HepG2 (cell line): ENCODE measurements around the gene STXBP2. TPM values are rescaled to one million over a fixed set of nuclear protein-coding genes. Genes with fewer than 3 reads are reported as not detected.

Experiments used
- BRF2 ChIP-seq: sonication (generic); formaldehyde crosslinking; IDR thresholded peaks from 2 replicates; pipeline ENCODE4 v1.8.1; 2022; ENCODE audit warnings: mild to moderate bottlenecking, missing genetic modification reagents
- CBX5 ChIP-seq: sonication (generic); formaldehyde crosslinking; IDR thresholded peaks from 2 replicates; pipeline ENCODE4 v1.4.0; 2020; ENCODE audit warnings: missing genetic modification reagents, borderline replicate concordance
- CENPT ChIP-seq: sonication (generic); formaldehyde crosslinking; IDR thresholded peaks from 2 replicates; pipeline ENCODE4 v1.8.0; 2022; ENCODE audit warnings: low read depth, mild to moderate bottlenecking, moderate library complexity, missing genetic modification reagents
- EP300 ChIP-seq, 3 experiments: sonication (generic) in 1 of 3; formaldehyde crosslinking in 1 of 3; IDR thresholded peaks; 2 replicates each; pipeline versions ENCODE4 v1.5.1 to v1.6.1; 2011 to 2020; ENCODE audit warnings: low read depth in 2 of 3, low read length in 2 of 3, borderline replicate concordance in 1 of 3, improper control_type of control experiment in 1 of 3, mild to moderate bottlenecking in 1 of 3, missing genetic modification reagents in 1 of 3, moderate library complexity in 1 of 3
- ETV6 ChIP-seq: sonication (generic); formaldehyde crosslinking; conservative IDR thresholded peaks from 2 replicates; pipeline ENCODE4 v1.4.0; 2020; ENCODE audit warnings: missing genetic modification reagents
- GTF3A ChIP-seq: sonication (generic); formaldehyde crosslinking; conservative IDR thresholded peaks from 2 replicates; pipeline ENCODE4 v1.4.0; 2020; ENCODE audit warnings: mild to moderate bottlenecking, missing genetic modification reagents
- HNRNPUL1 ChIP-seq: fragments of 200-400 bp; formaldehyde crosslinking; IDR thresholded peaks from 2 replicates; pipeline ENCODE4 v1.6.1; 2017; ENCODE audit warnings: low read depth, mild to moderate bottlenecking, low read length, moderate library complexity
- MAFG ChIP-seq: sonication (generic); formaldehyde crosslinking; IDR thresholded peaks from 2 replicates; pipeline ENCODE4 v1.5.1; 2020; ENCODE audit warnings: mild to moderate bottlenecking, missing genetic modification reagents
- MBD4 ChIP-seq: IDR thresholded peaks from 2 replicates; pipeline ENCODE4 v1.6.1; 2012; ENCODE audit warnings: low read length, inconsistent platforms, borderline replicate concordance
- PHF8 ChIP-seq: sonication (generic); formaldehyde crosslinking; IDR thresholded peaks from 2 replicates; pipeline ENCODE4 v1.5.0; 2020; ENCODE audit warnings: missing genetic modification reagents
- SAP130 ChIP-seq: IDR thresholded peaks from 2 replicates; pipeline ENCODE4 v1.6.1; 2016; ENCODE audit warnings: low read depth
- ZBTB38 ChIP-seq: sonication (generic); formaldehyde crosslinking; IDR thresholded peaks from 2 replicates; pipeline ENCODE4 v1.5.1; 2020; ENCODE audit warnings: mild to moderate bottlenecking, missing genetic modification reagents
- ZFP62 ChIP-seq: sonication (generic); formaldehyde crosslinking; IDR thresholded peaks from 2 replicates; pipeline ENCODE4 v1.4.0; 2020; ENCODE audit warnings: missing genetic modification reagents
- ZNF205 ChIP-seq: IDR thresholded peaks from 2 replicates; pipeline ENCODE4 v1.6.1; 2018; ENCODE audit warnings: missing biosample characterization, missing genetic modification reagents
- ZNF451 ChIP-seq: sonication (generic); formaldehyde crosslinking; IDR thresholded peaks from 2 replicates; pipeline ENCODE4 v1.5.0; 2020; ENCODE audit warnings: mild to moderate bottlenecking, missing genetic modification reagents
- ZNF576 ChIP-seq: sonication (generic); formaldehyde crosslinking; IDR thresholded peaks from 2 replicates; pipeline ENCODE4 v1.4.0; 2020; ENCODE audit warnings: mild to moderate bottlenecking, missing genetic modification reagents
- ZNF780A ChIP-seq: sonication (generic); formaldehyde crosslinking; IDR thresholded peaks from 2 replicates; pipeline ENCODE4 v1.8.0; 2022; ENCODE audit warnings: mild to moderate bottlenecking, missing genetic modification reagents, moderate library complexity
- ZNF792 ChIP-seq: IDR thresholded peaks from 2 replicates; pipeline ENCODE4 v1.6.1; 2016
- ZNF839 ChIP-seq: sonication (generic); formaldehyde crosslinking; IDR thresholded peaks from 2 replicates; pipeline ENCODE4 v1.4.0; 2020; ENCODE audit warnings: missing genetic modification reagents, mild to moderate bottlenecking, borderline replicate concordance
- polyA plus RNA-seq, 8 experiments: library from polyadenylated mRNA; depleted of rRNA in 3 of 8; stranded (reverse) in 7 of 8; unstranded in 1 of 8; fragments of >200 nt; fragmentation: Illumina TruSeq in 4 of 8; extraction: Trizol in 4 of 8; gene quantifications; 2 replicates each; pipeline versions ENCODE4 v1.2.1 to v1.2.3, GENCODE V29; 2011 to 2016; ENCODE audit warnings: low read depth in 4 of 8, missing spikeins in 1 of 8, mixed read lengths in 1 of 8; ENCODE audit not compliant: insufficient read depth in 1 of 8
- total RNA-seq, 5 experiments: library from RNA; depleted of rRNA; stranded (reverse); fragments of >200 nt; fragmentation: Illumina TruSeq; extraction: Trizol; gene quantifications; 2 replicates each; pipeline ENCODE4 v1.2.3, GENCODE V29; 2016; ENCODE audit warnings: low read depth in 1 of 5
- TF ChIP-seq, protein P1 (sequence below): fragments of 450-650 bp; IDR thresholded peaks from 2 replicates; pipeline ENCODE4 v1.6.1; 2016
- TF ChIP-seq, protein P2 (sequence below): sonication (generic); formaldehyde crosslinking; IDR thresholded peaks from 2 replicates; pipeline ENCODE4 v1.4.0; 2020; ENCODE audit warnings: mild to moderate bottlenecking, missing genetic modification reagents
- TF ChIP-seq, protein P3 (sequence below): sonication (generic); formaldehyde crosslinking; IDR thresholded peaks from 2 replicates; pipeline ENCODE4; 2020; ENCODE audit warnings: missing genetic modification reagents, mild to moderate bottlenecking, borderline replicate concordance
- TF ChIP-seq, protein P4 (sequence below): IDR thresholded peaks from 2 replicates; pipeline ENCODE4 v1.6.1; 2016; ENCODE audit warnings: missing compliant biosample characterization, missing genetic modification reagents, borderline replicate concordance

Gene STXBP2
- total and polyA plus RNA-seq, 2 of the 13 experiments (the other 11 are each of a cell fraction or from before 2014, with no cell fraction given): 22.8 to 40.1 TPM

DNA sequence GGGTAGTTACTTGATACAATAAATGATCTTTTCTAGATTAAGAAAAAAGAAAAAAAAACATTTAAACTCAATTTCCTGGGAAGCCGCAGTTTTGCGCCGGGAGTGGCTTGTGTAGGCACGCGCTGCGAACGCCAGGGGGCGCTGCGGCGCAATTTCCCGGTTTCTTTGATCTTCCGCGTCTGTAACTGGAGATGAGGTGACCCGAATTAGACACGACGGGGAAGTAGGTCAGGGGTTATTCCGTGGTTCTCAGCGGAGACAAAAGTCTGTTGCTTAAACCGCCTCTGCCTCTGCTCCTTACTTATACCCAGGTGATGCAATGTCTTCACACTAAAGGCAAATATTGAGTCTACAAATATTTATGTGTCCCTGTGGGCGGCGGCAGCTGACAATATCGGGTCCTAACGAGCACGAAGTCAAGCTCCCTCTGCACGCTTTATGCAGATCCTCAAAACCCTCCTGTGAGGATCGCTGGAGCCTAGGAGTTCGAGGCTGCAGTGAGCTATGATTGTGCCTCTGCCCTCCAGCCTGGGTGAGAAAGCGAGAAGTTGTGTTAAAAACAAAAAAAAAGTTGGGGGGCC, 15.2 kb downstream of the STXBP2 start (continued):
- TF ChIP-seq ZNF792 (CRISPR knock-in tag) (peak; percentile 21; the same call in 1 of the 2 replicates), GTF3A (CRISPR knock-in tag) (no peak), MBD4 (no peak), PHF8 (CRISPR knock-in tag) (0 out of 2 replicates have a peak, but pooled peaks have one; percentile 10), EP300 (IDR thresholded peaks at IDR 0.05; ENCODE audit: low read depth in 2 of 2, low read length in 2 of 2) (peak; percentile 72 to 81; a peak in 3 of 4 replicates), EP300 (CRISPR knock-in tag; IDR thresholded peaks at IDR 0.05; ENCODE audit: borderline replicate concordance) (peak; percentile 84), ZNF839 (CRISPR knock-in tag) (no peak), ZBTB38 (CRISPR knock-in tag) (no peak), HNRNPUL1 (no peak), ZNF780A (CRISPR knock-in tag) (0 out of 2 replicates have a peak, but pooled peaks have one; percentile 31), ZNF576 (CRISPR knock-in tag) (no peak), SAP130 (CRISPR knock-in tag) (peak; percentile 75), ZNF451 (no peak), ZNF205 (peak; percentile 79), BRF2 (CRISPR knock-in tag) (peak; percentile 72; the same call in 1 of the 2 replicates), CENPT (CRISPR knock-in tag) (no peak), ETV6 (CRISPR knock-in tag) (no peak), ZFP62 (CRISPR knock-in tag) (no peak), CBX5 (CRISPR knock-in tag) (peak; percentile 86; the same call in 1 of the 2 replicates), MAFG (CRISPR knock-in tag) (no peak)
- TF ChIP-seq, protein P1, sequence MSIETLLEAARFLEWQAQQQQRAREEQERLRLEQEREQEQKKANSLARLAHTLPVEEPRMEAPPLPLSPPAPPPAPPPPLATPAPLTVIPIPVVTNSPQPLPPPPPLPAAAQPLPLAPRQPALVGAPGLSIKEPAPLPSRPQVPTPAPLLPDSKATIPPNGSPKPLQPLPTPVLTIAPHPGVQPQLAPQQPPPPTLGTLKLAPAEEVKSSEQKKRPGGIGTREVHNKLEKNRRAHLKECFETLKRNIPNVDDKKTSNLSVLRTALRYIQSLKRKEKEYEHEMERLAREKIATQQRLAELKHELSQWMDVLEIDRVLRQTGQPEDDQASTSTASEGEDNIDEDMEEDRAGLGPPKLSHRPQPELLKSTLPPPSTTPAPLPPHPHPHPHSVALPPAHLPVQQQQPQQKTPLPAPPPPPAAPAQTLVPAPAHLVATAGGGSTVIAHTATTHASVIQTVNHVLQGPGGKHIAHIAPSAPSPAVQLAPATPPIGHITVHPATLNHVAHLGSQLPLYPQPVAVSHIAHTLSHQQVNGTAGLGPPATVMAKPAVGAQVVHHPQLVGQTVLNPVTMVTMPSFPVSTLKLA: no peak
- TF ChIP-seq, protein P2, sequence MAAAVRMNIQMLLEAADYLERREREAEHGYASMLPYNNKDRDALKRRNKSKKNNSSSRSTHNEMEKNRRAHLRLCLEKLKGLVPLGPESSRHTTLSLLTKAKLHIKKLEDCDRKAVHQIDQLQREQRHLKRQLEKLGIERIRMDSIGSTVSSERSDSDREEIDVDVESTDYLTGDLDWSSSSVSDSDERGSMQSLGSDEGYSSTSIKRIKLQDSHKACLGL: no peak
- TF ChIP-seq, protein P3, sequence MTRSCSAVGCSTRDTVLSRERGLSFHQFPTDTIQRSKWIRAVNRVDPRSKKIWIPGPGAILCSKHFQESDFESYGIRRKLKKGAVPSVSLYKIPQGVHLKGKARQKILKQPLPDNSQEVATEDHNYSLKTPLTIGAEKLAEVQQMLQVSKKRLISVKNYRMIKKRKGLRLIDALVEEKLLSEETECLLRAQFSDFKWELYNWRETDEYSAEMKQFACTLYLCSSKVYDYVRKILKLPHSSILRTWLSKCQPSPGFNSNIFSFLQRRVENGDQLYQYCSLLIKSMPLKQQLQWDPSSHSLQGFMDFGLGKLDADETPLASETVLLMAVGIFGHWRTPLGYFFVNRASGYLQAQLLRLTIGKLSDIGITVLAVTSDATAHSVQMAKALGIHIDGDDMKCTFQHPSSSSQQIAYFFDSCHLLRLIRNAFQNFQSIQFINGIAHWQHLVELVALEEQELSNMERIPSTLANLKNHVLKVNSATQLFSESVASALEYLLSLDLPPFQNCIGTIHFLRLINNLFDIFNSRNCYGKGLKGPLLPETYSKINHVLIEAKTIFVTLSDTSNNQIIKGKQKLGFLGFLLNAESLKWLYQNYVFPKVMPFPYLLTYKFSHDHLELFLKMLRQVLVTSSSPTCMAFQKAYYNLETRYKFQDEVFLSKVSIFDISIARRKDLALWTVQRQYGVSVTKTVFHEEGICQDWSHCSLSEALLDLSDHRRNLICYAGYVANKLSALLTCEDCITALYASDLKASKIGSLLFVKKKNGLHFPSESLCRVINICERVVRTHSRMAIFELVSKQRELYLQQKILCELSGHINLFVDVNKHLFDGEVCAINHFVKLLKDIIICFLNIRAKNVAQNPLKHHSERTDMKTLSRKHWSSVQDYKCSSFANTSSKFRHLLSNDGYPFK (CRISPR knock-in tag): peak; percentile 29; the same call in 1 of the 2 replicates
- TF ChIP-seq, protein P4, sequence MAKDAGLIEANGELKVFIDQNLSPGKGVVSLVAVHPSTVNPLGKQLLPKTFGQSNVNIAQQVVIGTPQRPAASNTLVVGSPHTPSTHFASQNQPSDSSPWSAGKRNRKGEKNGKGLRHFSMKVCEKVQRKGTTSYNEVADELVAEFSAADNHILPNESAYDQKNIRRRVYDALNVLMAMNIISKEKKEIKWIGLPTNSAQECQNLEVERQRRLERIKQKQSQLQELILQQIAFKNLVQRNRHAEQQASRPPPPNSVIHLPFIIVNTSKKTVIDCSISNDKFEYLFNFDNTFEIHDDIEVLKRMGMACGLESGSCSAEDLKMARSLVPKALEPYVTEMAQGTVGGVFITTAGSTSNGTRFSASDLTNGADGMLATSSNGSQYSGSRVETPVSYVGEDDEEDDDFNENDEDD: peak; percentile 69; the same call in 1 of the 2 replicates
